Uterus (tissue), 2 donors: ENCODE results near the gene WDFY4.

Experiments used
- POLR2A ChIP-seq, 2 donors: fragments of 450-650 bp; IDR thresholded peaks; one replicate each; pipeline ENCODE4 v1.6.1; 2016; ENCODE audit warnings: antibody characterized with exemption in 2 of 2, mild to moderate bottlenecking in 1 of 2, moderate library complexity in 1 of 2
- TF ChIP-seq, protein P1 (sequence below), 4 experiments: fragments of 200-600 bp in 2 of 4; fragments of 450-650 bp in 2 of 4; sonication (generic) in 2 of 4; IDR thresholded peaks; one replicate each; pipeline ENCODE4 v1.5.1; 2016 to 2019; ENCODE audit warnings: antibody characterized with exemption in 4 of 4, mild to moderate bottlenecking in 2 of 4, moderate library complexity in 1 of 4

DNA sequence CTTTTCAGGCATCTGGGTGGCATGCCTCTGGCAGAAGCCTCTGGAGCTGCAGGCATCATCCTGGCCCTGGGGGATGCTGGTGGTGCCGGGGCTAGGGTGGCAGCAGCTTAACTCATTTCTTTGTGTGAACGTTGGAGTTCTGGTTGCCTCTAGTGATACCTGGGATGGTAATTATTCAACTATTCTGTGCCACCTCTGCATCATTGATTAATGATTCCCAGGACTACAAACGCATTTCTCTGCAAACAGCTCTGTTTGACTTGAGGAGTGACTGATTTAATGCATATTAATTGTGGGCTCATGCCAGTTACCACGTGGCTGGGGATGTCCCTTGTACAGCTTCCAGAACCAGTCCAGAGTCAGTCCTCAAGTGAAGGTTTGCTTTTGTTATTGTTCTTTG is 199.0 kb downstream of the WDFY4 start:
- TF ChIP-seq, protein P1, sequence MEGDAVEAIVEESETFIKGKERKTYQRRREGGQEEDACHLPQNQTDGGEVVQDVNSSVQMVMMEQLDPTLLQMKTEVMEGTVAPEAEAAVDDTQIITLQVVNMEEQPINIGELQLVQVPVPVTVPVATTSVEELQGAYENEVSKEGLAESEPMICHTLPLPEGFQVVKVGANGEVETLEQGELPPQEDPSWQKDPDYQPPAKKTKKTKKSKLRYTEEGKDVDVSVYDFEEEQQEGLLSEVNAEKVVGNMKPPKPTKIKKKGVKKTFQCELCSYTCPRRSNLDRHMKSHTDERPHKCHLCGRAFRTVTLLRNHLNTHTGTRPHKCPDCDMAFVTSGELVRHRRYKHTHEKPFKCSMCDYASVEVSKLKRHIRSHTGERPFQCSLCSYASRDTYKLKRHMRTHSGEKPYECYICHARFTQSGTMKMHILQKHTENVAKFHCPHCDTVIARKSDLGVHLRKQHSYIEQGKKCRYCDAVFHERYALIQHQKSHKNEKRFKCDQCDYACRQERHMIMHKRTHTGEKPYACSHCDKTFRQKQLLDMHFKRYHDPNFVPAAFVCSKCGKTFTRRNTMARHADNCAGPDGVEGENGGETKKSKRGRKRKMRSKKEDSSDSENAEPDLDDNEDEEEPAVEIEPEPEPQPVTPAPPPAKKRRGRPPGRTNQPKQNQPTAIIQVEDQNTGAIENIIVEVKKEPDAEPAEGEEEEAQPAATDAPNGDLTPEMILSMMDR (IDR thresholded peaks at IDR 0.05), result no peak
- no peak for TF ChIP-seq POLR2A (IDR thresholded peaks at IDR 0.05)
